Muscle of back (tissue), 11 donors: ENCODE data around the gene CRYM. TPM values are rescaled to one million over a fixed set of nuclear protein-coding genes. Genes with fewer than 3 reads are reported as not detected.

ENCODE experiments used
- DNase-seq, 3 donors: peaks; one replicate each; pipeline versions ENCODE4 v3.0.0 to v3.0.0-alpha.2; 2013
- polyA plus RNA-seq, 10 donors: library from polyadenylated mRNA; unstranded; fragments of 120-200 nt; gene quantifications; one replicate each; pipeline ENCODE4 v1.2.1, GENCODE V29; 2013; ENCODE audit not compliant: insufficient read length in 10 of 10

Gene CRYM
- polyA plus RNA-seq, 10 donors = 0.11 to 2.2 (median 0.64) TPM; not detected in 4

GRCh38 chr16:21244518-21245215, 33.4 kb downstream of the CRYM start:
- DNase-seq = no peak

GRCh38 chr16:21242756-21243155, 35.3 kb downstream of the CRYM start:
- no peak for DNase-seq

GRCh38 chr16:21239646-21240045, 38.4 kb downstream of the CRYM start:
- DNase-seq = no peak

GRCh38 chr16:21236831-21237230, 41.3 kb downstream of the CRYM start:
- DNase-seq = no peak

GRCh38 chr16:21235199-21235585, 42.9 kb downstream of the CRYM start:
- no peak for DNase-seq

GRCh38 chr16:21233521-21234150, 44.5 kb downstream of the CRYM start, which contains the start of gene ANKS4B:
Gene ANKS4B, plus strand, starts transcription at chr16:21233699. Its CDS starts 39 bp downstream, at chr16:21233738.
- DNase-seq = no peak

GRCh38 chr16:21233045-21233520, 45.0 kb downstream of the CRYM start:
- DNase-seq = no peak

- DNase-seq = no peak
Measured at GRCh38 chr16:21228361-21228872, 49.7 kb downstream of the CRYM start.

- DNase-seq = no peak
Measured at GRCh38 chr16:21227866-21228265, 50.2 kb downstream of the CRYM start.

GRCh38 chr16:21226749-21227148, 51.3 kb downstream of the CRYM start:
- peak; percentile 8 to 29 (median 14) for DNase-seq

- no peak for DNase-seq
Measured at GRCh38 chr16:21224800-21225199, 53.3 kb downstream of the CRYM start.

- no peak for DNase-seq
Measured at GRCh38 chr16:21223787-21224186, 54.3 kb downstream of the CRYM start.

- no peak for DNase-seq
Measured at GRCh38 chr16:21222495-21223337, 55.4 kb downstream of the CRYM start.

GRCh38 chr16:21219551-21219950, 58.5 kb downstream of the CRYM start:
- no peak for DNase-seq

- DNase-seq = no peak
Measured at GRCh38 chr16:21218153-21218552, 59.9 kb downstream of the CRYM start.

GRCh38 chr16:21217121-21217520, 61.0 kb downstream of the CRYM start:
- no peak for DNase-seq

GRCh38 chr16:21214086-21214485, 64.0 kb downstream of the CRYM start:
- no peak for DNase-seq

GRCh38 chr16:21211486-21211885, 66.6 kb downstream of the CRYM start, which contains the start of gene ZP2:
Gene ZP2, minus strand, starts transcription at chr16:21211574. Its CDS starts 27 bp downstream, at chr16:21211547.
- DNase-seq = no peak
